ENCODE measurements around the gene PEX12.
"Not testable (repeated sequence)": the region's sequence is repeated elsewhere in the genome, so short reads cannot be mapped to it uniquely, and the experiment has no call there.

Gene PEX12

GRCh38 chr17:35577830-35578196, 558 bp downstream of the PEX12 start:
- DNase-seq = peak; percentile 12

- DNase-seq = no peak
Measured at GRCh38 chr17:35575759-35576158, 2.6 kb downstream of the PEX12 start.

- no peak for DNase-seq
Measured at GRCh38 chr17:35569405-35569804, 9.0 kb downstream of the PEX12 start.

GRCh38 chr17:35568561-35568960, 9.8 kb downstream of the PEX12 start:
- peak; percentile 58 for DNase-seq

DNA sequence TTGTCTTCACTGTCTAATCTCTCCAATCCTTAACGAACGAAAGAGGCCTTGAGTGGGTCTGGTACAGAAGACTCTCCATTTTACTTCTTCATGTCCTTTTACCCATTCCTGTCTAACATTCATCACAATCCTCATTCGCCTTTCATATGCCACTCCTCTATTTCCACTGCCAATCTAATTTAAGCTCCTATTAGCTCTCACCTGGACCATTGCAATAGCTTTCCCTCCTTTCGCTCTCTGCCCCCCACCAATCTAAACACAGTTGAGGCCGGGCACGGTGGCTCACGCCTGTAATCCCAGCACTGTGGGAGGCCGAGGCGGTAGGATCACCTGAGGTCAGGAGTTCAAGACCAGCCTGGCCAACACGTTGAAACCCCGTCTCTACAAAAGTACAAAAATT, 11.4 kb downstream of the PEX12 start:
- DNase-seq = no peak

DNA sequence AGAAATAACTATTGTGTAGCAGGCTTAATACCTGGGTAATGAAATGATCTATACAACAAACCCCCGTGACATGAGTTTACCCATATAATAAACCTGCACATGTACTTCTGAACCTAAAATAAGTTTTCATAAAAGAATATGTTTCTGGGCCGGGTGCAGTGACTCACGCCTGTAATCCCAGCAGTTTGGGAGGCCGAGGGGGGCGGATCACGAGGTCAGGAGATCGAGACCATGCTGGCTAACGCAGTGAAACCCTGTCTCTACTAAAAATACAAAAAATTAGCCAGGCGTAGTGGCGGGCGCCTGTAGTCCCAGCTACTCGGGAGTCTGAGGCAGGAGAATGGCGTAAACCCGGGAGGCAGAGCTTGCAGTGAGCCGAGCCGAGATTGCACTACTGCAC, 15.2 kb downstream of the PEX12 start:
- not testable (repeated sequence) for DNase-seq

GRCh38 chr17:35560703-35561102, 17.7 kb downstream of the PEX12 start, which contains the start of gene SLFN14:
Gene SLFN14 (minus strand): TSS chr17:35560819. CDS start chr17:35558062, 2,757 bp downstream.
- DNase-seq = no peak

GRCh38 chr17:35559495-35560210, 18.7 kb downstream of the PEX12 start:
- no peak for DNase-seq

- DNase-seq = no peak
Measured at GRCh38 chr17:35557353-35557752, 21.0 kb downstream of the PEX12 start.

DNA sequence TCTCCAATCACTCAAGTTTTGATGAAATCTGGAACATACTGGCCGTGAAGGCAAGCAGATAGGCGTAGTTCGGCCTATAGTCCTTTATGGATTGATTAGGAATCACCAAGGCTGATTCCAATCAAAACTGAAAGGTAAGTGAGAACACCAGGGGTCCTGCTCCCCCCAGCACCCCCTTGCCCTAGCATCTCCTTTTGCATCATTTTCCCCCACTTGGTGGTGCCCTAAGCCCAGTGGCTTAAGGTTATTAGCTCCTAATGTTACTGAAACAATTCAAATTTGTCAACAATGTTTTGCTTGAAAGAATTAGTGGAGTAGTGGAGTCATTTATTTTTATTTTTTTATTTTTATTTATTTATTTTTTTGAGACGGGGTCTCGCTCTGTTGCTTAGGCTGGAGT, 22.7 kb downstream of the PEX12 start:
- no peak for DNase-seq

GRCh38 chr17:35554668-35555067, 23.7 kb downstream of the PEX12 start:
- no peak for DNase-seq

- DNase-seq = no peak
Measured at GRCh38 chr17:35553310-35553709, 25.1 kb downstream of the PEX12 start.

GRCh38 chr17:35548978-35549377, 29.4 kb downstream of the PEX12 start:
- DNase-seq = no peak

DNA sequence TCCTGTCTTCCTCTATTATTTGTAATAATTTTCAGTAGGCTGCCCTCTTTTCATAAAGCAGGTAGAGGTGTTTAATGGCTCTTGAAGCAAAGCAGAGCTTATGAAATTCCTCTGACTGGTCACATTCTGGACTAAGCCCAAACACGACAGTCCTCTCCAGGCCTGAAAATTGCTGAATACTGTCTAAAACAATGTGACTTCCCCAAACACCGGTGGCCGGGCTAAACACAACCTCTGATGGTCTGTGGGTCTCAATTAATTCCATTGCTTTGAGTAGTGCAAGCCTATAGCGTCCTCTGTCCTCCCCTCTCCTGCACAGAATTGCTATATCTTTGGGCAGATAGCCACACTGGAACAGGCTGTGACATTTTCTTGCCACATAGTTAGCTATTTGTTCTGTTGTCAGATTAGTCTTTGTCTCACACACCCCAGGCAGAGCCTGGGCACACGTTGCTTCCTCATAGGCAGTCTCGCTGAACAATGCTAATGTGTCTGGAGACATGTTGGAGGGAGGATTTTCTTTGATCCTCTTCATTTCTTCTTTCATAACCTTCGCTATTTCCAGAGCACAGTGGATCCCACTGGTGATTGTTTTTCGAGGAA, 30.1 kb downstream of the PEX12 start:
- DNase-seq = no peak

GRCh38 chr17:35546487-35546886, 31.9 kb downstream of the PEX12 start:
- DNase-seq = no peak

- DNase-seq = no peak
Measured at GRCh38 chr17:35545150-35545549, 33.2 kb downstream of the PEX12 start.

DNA sequence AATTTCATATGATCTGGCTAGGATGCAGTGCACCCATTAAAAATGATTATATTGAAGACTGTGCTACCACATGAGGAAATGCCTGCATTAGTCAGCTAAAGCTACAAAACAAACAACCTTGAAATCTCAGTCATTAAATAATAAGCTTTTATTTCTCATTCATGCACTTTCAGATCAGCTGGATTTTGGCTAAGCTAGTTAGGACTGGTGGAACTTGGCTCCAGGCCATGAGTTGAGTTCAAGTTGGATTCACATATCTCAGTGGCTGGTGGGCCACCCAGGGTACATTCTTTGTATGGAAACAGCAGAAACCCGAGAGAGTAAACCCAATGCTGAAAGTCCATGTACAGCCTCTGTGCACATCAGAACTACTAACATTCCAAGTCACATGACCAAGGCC, 34.5 kb downstream of the PEX12 start:
- no peak for DNase-seq

DNA sequence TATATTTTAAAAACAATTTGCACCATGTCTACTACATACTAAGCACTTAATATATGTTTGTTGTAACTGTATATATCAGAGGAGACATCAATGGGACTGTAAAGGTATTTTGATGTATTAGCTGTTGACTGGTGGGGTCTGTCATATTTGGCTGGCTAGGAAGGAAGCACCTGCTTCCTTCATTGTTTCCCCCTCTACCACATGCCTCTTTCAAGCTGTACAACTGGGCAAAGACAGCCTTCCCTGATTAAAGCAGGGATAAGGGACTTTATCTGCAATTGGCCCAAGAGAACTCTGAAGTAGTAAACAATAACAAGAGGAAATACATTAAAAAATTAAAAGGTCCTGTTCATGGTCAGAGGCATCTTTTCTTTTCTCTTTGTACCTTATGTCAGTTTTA, 35.4 kb downstream of the PEX12 start:
- no peak for DNase-seq

GRCh38 chr17:35541434-35541833, 36.9 kb downstream of the PEX12 start:
- no peak for DNase-seq

GRCh38 chr17:35540589-35541404, 37.6 kb downstream of the PEX12 start:
- peak; percentile 75 for DNase-seq

DNA sequence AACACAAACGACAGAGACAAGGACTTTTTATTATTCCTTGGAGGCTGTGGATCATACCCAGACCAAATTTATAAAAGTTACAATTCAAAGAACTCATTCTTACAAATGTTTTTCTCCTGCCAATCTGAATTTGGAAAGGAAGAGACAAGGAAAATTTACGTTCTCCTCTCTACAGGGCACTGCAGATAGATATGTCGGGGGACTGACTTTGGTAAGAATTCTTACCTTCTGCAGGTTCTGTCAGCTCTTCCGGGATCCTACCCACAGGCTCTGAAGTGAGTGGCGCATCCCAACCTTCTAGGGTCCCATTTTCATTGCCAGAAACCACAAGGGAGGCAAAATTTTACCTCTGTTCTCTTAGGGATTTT, 38.7 kb downstream of the PEX12 start:
- no peak for DNase-seq

DNA sequence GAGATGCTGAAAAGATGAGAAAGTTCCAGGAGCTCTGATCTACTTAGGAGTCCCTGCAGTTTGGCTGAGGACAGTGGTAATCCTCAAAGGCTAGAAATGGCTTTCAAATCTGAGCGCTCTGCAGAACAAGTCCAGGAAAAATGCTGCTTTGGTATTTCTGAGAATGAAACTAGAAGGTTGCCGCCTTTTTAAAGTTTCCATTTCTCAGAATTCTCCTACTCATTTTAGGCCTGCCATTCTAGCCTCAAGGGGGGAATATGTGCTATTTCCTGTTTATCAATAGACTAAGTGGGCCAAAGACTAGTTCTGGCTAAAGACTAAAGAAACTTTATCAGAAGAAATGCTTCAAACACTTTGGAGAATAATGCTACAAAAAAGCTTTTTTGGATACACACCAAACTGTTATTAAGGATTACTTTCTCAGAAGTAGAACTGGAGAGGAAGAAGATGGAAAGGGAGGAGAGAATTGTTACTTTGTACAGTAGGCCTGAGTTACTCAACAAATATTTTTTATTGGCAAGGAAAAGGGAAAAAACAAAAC, 40.7 kb downstream of the PEX12 start, which contains the start of gene SLFN12L:
TSS of gene SLFN12L (minus strand) at position 78 of the 541 bp plus-strand sequence. CDS start 15,314 bp downstream, outside the sequence.
- DNase-seq = peak; percentile 93

DNA sequence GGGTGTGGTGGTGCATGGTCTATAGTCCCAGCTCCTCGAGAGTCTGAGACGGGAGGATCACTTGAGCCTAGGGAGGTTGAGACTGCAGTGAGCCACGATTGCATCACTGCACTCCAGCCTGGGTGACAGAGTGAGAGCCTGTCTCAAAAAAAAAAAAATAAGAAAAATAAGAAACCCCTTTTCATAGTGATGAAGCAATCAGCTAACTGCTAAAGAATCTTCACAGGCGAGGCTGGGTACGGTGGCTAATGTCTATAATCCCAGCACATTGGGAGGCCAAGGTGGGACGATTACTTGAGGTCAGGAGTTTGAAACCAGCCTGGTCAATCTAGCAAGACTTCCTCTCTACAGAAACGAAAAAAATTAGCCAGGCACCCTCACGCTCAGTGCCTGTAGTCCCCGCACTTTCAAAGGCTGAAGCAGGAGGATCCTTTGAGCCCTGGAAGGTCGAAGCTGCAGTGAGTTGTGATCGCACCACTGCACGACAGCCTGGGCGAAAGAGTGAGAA, 41.7 kb downstream of the PEX12 start:
- no peak for DNase-seq

All from activated CD4-positive, alpha-beta T cell treated with anti-CD3 and anti-CD28 coated beads, Interleukin-2, amount 50 U/mL, for 16 hours (primary cell).